NCI-H345 treated with DMSO at 0.1 percent for 48 hours (cell line): ENCODE data around the gene SCUBE3.

Source experiments
- DNase-seq: peaks from one replicate; lab custom pipeline; 2025; ENCODE audit not compliant: unreplicated experiment; lab: John Stamatoyannopoulos, UW

SCUBE3 gene

DNA sequence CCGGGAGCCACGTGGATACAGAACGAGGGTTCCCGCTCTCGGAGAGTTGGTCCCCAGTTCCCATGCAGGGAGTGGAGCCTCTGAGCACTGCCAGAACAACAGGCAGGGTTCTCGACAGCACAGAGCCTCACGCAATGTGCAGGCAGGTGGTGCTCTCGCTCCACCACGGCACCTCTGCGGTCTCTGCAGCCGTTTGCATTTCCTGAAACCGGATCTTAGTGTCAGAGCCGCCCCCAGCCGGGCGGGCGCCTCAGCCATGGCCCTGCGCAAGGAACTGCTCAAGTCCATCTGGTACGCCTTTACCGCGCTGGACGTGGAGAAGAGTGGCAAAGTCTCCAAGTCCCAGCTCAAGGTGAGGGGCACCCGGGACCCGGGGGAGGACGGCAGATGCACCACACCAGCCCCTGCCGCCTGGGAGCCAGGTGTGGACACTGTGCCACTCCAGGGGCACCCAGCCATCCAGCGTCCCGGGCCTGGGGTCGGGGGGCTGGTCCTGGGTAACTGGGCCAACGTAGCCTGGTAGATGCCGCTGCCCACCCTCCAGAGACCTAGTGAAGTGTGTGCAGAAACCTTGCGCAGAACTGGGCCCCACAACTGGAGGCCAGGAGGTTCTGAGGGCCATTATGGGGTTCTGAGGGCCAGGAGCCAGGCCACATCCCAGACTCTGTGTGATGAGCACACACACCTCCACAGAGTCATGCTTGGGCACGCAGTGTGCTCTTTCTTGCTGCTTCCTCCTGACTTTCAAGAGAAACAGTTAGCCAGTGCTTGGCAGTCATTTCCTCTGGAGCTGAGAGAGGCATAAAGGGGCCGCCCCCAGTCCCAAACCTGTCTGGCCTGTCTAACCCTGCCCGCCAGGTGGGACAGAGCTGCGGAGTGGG lies 84.1 kb downstream of the SCUBE3 start, which contains the start of gene DEF6:
Gene DEF6, plus strand, starts transcription at position 218 of the 881 bp plus-strand sequence. Its CDS starts 39 bp downstream, at position 257.
- DNase-seq, result peak; percentile 1

DNA sequence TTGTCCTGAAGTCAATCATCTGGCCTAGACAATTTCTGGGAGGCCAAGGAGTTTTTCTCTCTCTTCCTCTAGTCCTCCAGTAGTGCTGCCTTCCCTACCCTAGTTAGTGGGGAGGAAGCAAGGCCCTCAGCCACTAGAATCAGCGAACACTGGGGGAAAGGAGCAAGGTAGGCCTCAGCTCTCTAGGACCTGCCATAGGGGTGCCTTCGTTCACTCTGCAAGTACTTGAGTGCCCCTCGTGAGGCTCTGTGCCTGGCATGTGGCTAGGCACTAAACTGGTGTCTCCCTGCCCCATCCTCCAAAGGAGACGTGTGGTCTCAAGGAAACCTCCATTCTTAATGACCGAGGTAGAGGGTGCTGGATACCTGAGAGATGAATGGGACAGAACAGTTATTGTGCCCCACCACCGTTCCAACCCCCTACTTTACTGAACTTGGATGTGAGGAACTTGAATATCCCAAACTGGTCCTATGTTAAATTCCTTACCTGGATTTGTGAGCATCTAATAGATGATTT lies 84.9 kb downstream of the SCUBE3 start:
- no peak for DNase-seq

DNA sequence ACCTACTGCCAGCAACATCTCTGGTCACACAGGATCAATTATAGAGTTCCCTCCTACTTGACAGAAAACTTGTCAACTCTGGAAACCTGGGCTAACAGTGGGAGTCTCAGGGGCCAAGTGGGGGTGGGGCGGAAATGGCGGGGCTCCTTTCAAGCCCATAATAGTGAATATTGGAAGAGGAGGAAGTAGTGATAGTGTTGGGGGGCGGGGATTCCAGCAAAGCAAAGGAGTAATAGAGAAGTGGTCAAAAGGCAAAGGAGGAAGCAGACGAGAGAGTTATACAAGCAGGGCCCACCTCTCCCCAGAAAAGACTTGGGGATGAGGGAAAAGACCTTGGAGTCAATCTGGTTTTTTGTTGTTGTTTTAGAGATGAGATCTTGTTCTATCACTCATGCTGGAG lies 85.9 kb downstream of the SCUBE3 start:
- DNase-seq, result no peak

DNA sequence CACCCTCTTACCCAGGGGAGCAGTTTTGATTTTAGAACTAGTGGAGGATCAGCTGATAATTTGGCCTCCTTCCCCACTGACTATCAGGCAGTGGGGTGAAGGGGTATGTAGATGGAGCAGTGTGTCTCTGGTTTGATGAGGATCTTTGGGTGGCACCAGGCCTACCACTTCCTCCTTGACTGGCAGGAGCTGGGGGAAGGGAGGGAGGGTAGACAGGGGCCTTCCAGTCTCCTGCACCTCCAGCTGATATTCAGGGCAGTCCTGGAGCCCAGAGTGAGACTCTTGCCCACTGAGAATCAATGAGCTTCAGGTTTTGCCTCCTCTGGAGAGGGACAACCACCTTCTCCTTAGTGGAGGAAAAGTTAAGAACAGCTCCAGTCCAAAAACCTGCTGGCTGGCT lies 87.1 kb downstream of the SCUBE3 start:
- no peak for DNase-seq
